Measurements from ENCODE around the gene ZFYVE21. TPM values are rescaled to one million over a fixed set of nuclear protein-coding genes. Genes with fewer than 3 reads are reported as not detected.

ZFYVE21 gene
- total RNA-seq, 1 experiment from 2014 or later: 66.2 TPM

- Mint-ChIP-seq H3K36me3 (ENCODE audit: insufficient read depth, unreplicated experiment) (peaks cover 74% of the 10 kb centered on the region), H3K4me3 (ENCODE audit: unreplicated experiment) (no peak overlapping the region), H3K4me1 (ENCODE audit: low read depth, unreplicated experiment) (no peaks in the 10 kb centered on the region), H3K9me3 (ENCODE audit: unreplicated experiment) (no peaks in the 10 kb centered on the region), H3K27me3 (ENCODE audit: insufficient read depth, unreplicated experiment) (no peaks in the 10 kb centered on the region), H3K27ac (ENCODE audit: unreplicated experiment) (no peak overlapping the region)
- BruUV-seq (replicated peaks): no TSS peak
- no peaks in the 10 kb centered on the region for H3K4me1 ChIP-seq
- TF ChIP-seq CTCF (IDR thresholded peaks at IDR 0.05; ENCODE audit: insufficient read depth in 1 of 2, low read depth in 1 of 2, low read length in 1 of 2, severe bottlenecking in 1 of 2, unreplicated experiment in 1 of 2): no peak
- H3K9me3 ChIP-seq: no peaks in the 10 kb centered on the region
- no peaks in the 10 kb centered on the region for H3K36me3 ChIP-seq (ENCODE audit: control insufficient read depth, insufficient read depth, low read length)
- no peak overlapping the region for H3K4me3 ChIP-seq (ENCODE audit: low read depth, low read length)
- DNase-seq: no peak
- H3K27me3 ChIP-seq (replicated peaks; ENCODE audit: control insufficient read depth, insufficient read depth, low read length): no peaks in the 10 kb centered on the region
- POLR2A ChIA-PET: no interaction called here
- CTCF ChIA-PET: no interaction called here
- intact Hi-C loops (cut with micrococcal nuclease; ENCODE audit: unreplicated experiment): no loop called here
These were observed 30.1 kb upstream of the ZFYVE21 start for GRCh38 chr14:103685276-103686211.

GRCh38 chr14:103686831-103687485 is 28.7 kb upstream of the ZFYVE21 start:
- Mint-ChIP-seq H3K4me1 (ENCODE audit: low read depth, unreplicated experiment) (no peaks in the 10 kb centered on the region), H3K27me3 (ENCODE audit: insufficient read depth, unreplicated experiment) (no peaks in the 10 kb centered on the region), H3K4me3 (ENCODE audit: unreplicated experiment) (no peak overlapping the region), H3K9me3 (ENCODE audit: unreplicated experiment) (no peaks in the 10 kb centered on the region), H3K27ac (ENCODE audit: unreplicated experiment) (no peak overlapping the region), H3K36me3 (ENCODE audit: insufficient read depth, unreplicated experiment) (peaks cover 72% of the 10 kb centered on the region)
- no peak for DNase-seq
- no TSS peak for BruUV-seq (replicated peaks)
- no peaks in the 10 kb centered on the region for H3K4me1 ChIP-seq
- H3K4me3 ChIP-seq (ENCODE audit: low read depth, low read length): no peak overlapping the region
- CTCF ChIA-PET: no interaction called here
- POLR2A ChIA-PET: no interaction called here
- no peaks in the 10 kb centered on the region for H3K36me3 ChIP-seq (ENCODE audit: control insufficient read depth, insufficient read depth, low read length)
- no peak for TF ChIP-seq CTCF (IDR thresholded peaks at IDR 0.05; ENCODE audit: insufficient read depth in 1 of 2, low read depth in 1 of 2, low read length in 1 of 2, severe bottlenecking in 1 of 2, unreplicated experiment in 1 of 2)
- H3K27me3 ChIP-seq (replicated peaks; ENCODE audit: control insufficient read depth, insufficient read depth, low read length): no peaks in the 10 kb centered on the region
- H3K9me3 ChIP-seq: no peaks in the 10 kb centered on the region
- intact Hi-C loops (cut with micrococcal nuclease; ENCODE audit: unreplicated experiment): no loop called here

GRCh38 chr14:103687712-103688111 is 27.9 kb upstream of the ZFYVE21 start:
- H3K27ac Mint-ChIP-seq (ENCODE audit: unreplicated experiment): no peak overlapping the region
- no peaks in the 10 kb centered on the region for H3K36me3 ChIP-seq (ENCODE audit: control insufficient read depth, insufficient read depth, low read length)
- no peaks in the 10 kb centered on the region for H3K27me3 ChIP-seq (replicated peaks; ENCODE audit: control insufficient read depth, insufficient read depth, low read length)
- peaks cover 70% of the 10 kb centered on the region for H3K36me3 Mint-ChIP-seq (ENCODE audit: insufficient read depth, unreplicated experiment)
- TF ChIP-seq CTCF (IDR thresholded peaks at IDR 0.05; ENCODE audit: insufficient read depth in 1 of 2, low read depth in 1 of 2, low read length in 1 of 2, severe bottlenecking in 1 of 2, unreplicated experiment in 1 of 2): no peak
- intact Hi-C loops (cut with micrococcal nuclease; ENCODE audit: unreplicated experiment): no loop called here
- H3K4me1 ChIP-seq: no peaks in the 10 kb centered on the region
- no peak for DNase-seq
- no TSS peak for BruUV-seq (replicated peaks)
- ChIA-PET POLR2A (no interaction called here), CTCF (no interaction called here)
- H3K27me3 Mint-ChIP-seq (ENCODE audit: insufficient read depth, unreplicated experiment): no peaks in the 10 kb centered on the region
- no peaks in the 10 kb centered on the region for H3K4me1 Mint-ChIP-seq (ENCODE audit: low read depth, unreplicated experiment)
- no peaks in the 10 kb centered on the region for H3K9me3 ChIP-seq
- no peak overlapping the region for H3K4me3 ChIP-seq (ENCODE audit: low read depth, low read length)
- no peak overlapping the region for H3K4me3 Mint-ChIP-seq (ENCODE audit: unreplicated experiment)
- H3K9me3 Mint-ChIP-seq (ENCODE audit: unreplicated experiment): no peaks in the 10 kb centered on the region

Data from Caco-2 (cell line).